Fibroblast of villous mesenchyme (primary cell): ENCODE data around the gene ADCY7. TPM values are rescaled to one million over a fixed set of nuclear protein-coding genes. Genes with fewer than 3 reads are reported as not detected.

Source experiments
- DNase-seq: peaks from one replicate; pipeline ENCODE4 v3.0.0-alpha.2; 2010; ENCODE audit warnings: low read depth
- H3K4me3 ChIP-seq: 2 replicates; pipeline ENCODE4 v1.5.1; 2011; ENCODE audit warnings: low read depth, mild to moderate bottlenecking, low read length
- CTCF ChIP-seq: IDR thresholded peaks from 2 replicates; pipeline ENCODE4 v1.5.1; 2012; ENCODE audit warnings: low read depth, mild to moderate bottlenecking, low read length; ENCODE audit not compliant: insufficient read depth
- total RNA-seq: library from RNA; depleted of rRNA; stranded (reverse); fragments of >200 nt; gene quantifications from 2 replicates; pipeline ENCODE4 v1.2.3, GENCODE V29; 2012

Gene ADCY7
- total RNA-seq, 1 donor = 44.9 TPM

- H3K4me3 ChIP-seq = no peak overlapping the region
- no peak for DNase-seq
- TF ChIP-seq CTCF = no peak
Observed at GRCh38 chr16:50320310-50320709, 54.0 kb downstream of the ADCY7 start.

GRCh38 chr16:50322333-50322732 lies 56.0 kb downstream of the ADCY7 start:
- no peak overlapping the region for H3K4me3 ChIP-seq
- TF ChIP-seq CTCF = no peak
- DNase-seq = no peak

- DNase-seq = peak; percentile 82
- TF ChIP-seq CTCF = peak; percentile 19
- no peak overlapping the region for H3K4me3 ChIP-seq
Observed at GRCh38 chr16:50323335-50324011, 57.1 kb downstream of the ADCY7 start.

GRCh38 chr16:50324345-50324744 lies 58.0 kb downstream of the ADCY7 start:
- TF ChIP-seq CTCF = no peak
- no peak overlapping the region for H3K4me3 ChIP-seq
- no peak for DNase-seq

GRCh38 chr16:50326264-50326663 lies 59.9 kb downstream of the ADCY7 start:
- no peak overlapping the region for H3K4me3 ChIP-seq
- TF ChIP-seq CTCF = no peak

GRCh38 chr16:50326835-50327465 lies 60.6 kb downstream of the ADCY7 start:
- TF ChIP-seq CTCF = peak; percentile 67
- no peak overlapping the region for H3K4me3 ChIP-seq
- DNase-seq = peak; percentile 63

More at GRCh38 chr16:50326264-50326663, 59.9 kb downstream of the ADCY7 start:
- no peak for DNase-seq
